COLO668 (cell line): ENCODE measurements around the gene MAMSTR.
"Not testable (repeated sequence)": the region's sequence is repeated elsewhere in the genome, so short reads cannot be mapped to it uniquely, and the experiment has no call there.

ENCODE experiments used
- DNase-seq: peaks from one replicate; lab custom pipeline; 2025; ENCODE audit not compliant: unreplicated experiment; lab: John Stamatoyannopoulos, UW

MAMSTR gene

GRCh38 chr19:48687776-48688175, 31.7 kb downstream of the MAMSTR start:
- no peak for DNase-seq

GRCh38 chr19:48686637-48687036, 32.9 kb downstream of the MAMSTR start:
- not testable (repeated sequence) for DNase-seq

- no peak for DNase-seq
Observed at GRCh38 chr19:48686088-48686487, 33.4 kb downstream of the MAMSTR start.

- no peak for DNase-seq
Observed at GRCh38 chr19:48685583-48685982, 33.9 kb downstream of the MAMSTR start.

- DNase-seq: no peak
Observed at GRCh38 chr19:48683349-48683748, 36.2 kb downstream of the MAMSTR start.

GRCh38 chr19:48681127-48681470, 38.4 kb downstream of the MAMSTR start:
- peak; percentile 36 for DNase-seq

GRCh38 chr19:48680436-48681126, 38.9 kb downstream of the MAMSTR start:
- no peak for DNase-seq

- not testable (repeated sequence) for DNase-seq
Observed at GRCh38 chr19:48680006-48680405, 39.5 kb downstream of the MAMSTR start.

- DNase-seq: no peak
Observed at GRCh38 chr19:48678201-48678600, 41.3 kb downstream of the MAMSTR start.

GRCh38 chr19:48676887-48677286, 42.6 kb downstream of the MAMSTR start:
- DNase-seq: no peak

- DNase-seq: no peak
Observed at GRCh38 chr19:48676487-48676886, 43.0 kb downstream of the MAMSTR start.

- DNase-seq: peak; percentile 71
Observed at GRCh38 chr19:48674921-48675824, 44.4 kb downstream of the MAMSTR start.

- DNase-seq: no peak
Observed at GRCh38 chr19:48674216-48674809, 45.2 kb downstream of the MAMSTR start.

GRCh38 chr19:48673436-48674100, 46.0 kb downstream of the MAMSTR start:
- DNase-seq: no peak

GRCh38 chr19:48672994-48673393, 46.5 kb downstream of the MAMSTR start, which contains the start of gene NTN5:
NTN5 (minus strand) TSS chr19:48673017; CDS start chr19:48670986, 2,031 bp downstream.
- DNase-seq: no peak

GRCh38 chr19:48671446-48671995, 48.0 kb downstream of the MAMSTR start:
- DNase-seq: no peak

- no peak for DNase-seq
Observed at GRCh38 chr19:48670699-48671445, 48.7 kb downstream of the MAMSTR start.

- DNase-seq: no peak
Observed at GRCh38 chr19:48669903-48670668, 49.4 kb downstream of the MAMSTR start.

- no peak for DNase-seq
Observed at GRCh38 chr19:48668761-48669160, 50.8 kb downstream of the MAMSTR start.
